Neutrophil (primary cell): ENCODE data around the gene RAF1.
A peak's percentile ranks its signal among the peaks of the same experiment; 100 is the strongest.
"Not testable (repeated sequence)": the region's sequence is repeated elsewhere in the genome, so short reads cannot be mapped to it uniquely, and the experiment has no call there.

ENCODE experiments used
- H3K27ac ChIP-seq: fragments of 200-600 bp; sonication (generic); 2 replicates; pipeline ENCODE4 v1.5.1; 2016; ENCODE audit warnings: mild to moderate bottlenecking, moderate library complexity
- H3K27me3 ChIP-seq: fragments of 200-600 bp; sonication (generic); 2 replicates; pipeline ENCODE4 v1.6.0; 2016; ENCODE audit warnings: mild to moderate bottlenecking
- H3K36me3 ChIP-seq: fragments of 200-600 bp; sonication (generic); 2 replicates; pipeline ENCODE4 v1.5.1; 2017
- H3K4me1 ChIP-seq, 2 experiments: fragments of 200-600 bp in 1 of 2; sonication (generic) in 1 of 2; 1 replicate in 1 of 2; 2 replicates in 1 of 2; pipeline versions ENCODE4 v1.5.1 to v1.6.1; 2013 to 2016; ENCODE audit warnings: low read depth in 1 of 2, low read length in 1 of 2, mild to moderate bottlenecking in 1 of 2, moderate library complexity in 1 of 2; ENCODE audit not compliant: control insufficient read depth in 1 of 2, insufficient read depth in 1 of 2
- H3K4me3 ChIP-seq, 2 experiments: fragments of 200-600 bp in 1 of 2; sonication (generic) in 1 of 2; 1 replicate in 1 of 2; 2 replicates in 1 of 2; pipeline ENCODE4 v1.5.1; 2013 to 2016; ENCODE audit warnings: low read depth in 1 of 2, low read length in 1 of 2, mild to moderate bottlenecking in 1 of 2, moderate library complexity in 1 of 2
- H3K9me3 ChIP-seq: fragments of 200-600 bp; sonication (generic); 2 replicates; pipeline ENCODE4 v1.5.1; 2016
- CTCF ChIP-seq: fragments of 200-600 bp; sonication (generic); IDR thresholded peaks from 2 replicates; pipeline ENCODE4 v1.5.1; 2016; ENCODE audit warnings: antibody characterized with exemption

RAF1 gene

GRCh38 chr3:12706504-12707253 is 42.8 kb upstream of the RAF1 start:
- no peaks in the 10 kb centered on the region for H3K27me3 ChIP-seq
- H3K27ac ChIP-seq, result peak overlapping the region; percentile 90
- H3K4me1 ChIP-seq, result peaks cover 44 to 50% of the 10 kb centered on the region in 2 experiments
- H3K36me3 ChIP-seq, result no peaks in the 10 kb centered on the region
- TF ChIP-seq CTCF, result peak; percentile 92
- H3K9me3 ChIP-seq, result no peaks in the 10 kb centered on the region
- H3K4me3 ChIP-seq, result peak overlapping the region in 1 of 2 experiments; percentile 35

GRCh38 chr3:12705981-12706380 is 42.1 kb upstream of the RAF1 start:
- Histone ChIP-seq H3K27ac (peak overlapping the region; percentile 90), H3K27me3 (no peaks in the 10 kb centered on the region), H3K36me3 (no peaks in the 10 kb centered on the region), H3K9me3 (no peaks in the 10 kb centered on the region), H3K4me1 (peaks cover 44 to 50% of the 10 kb centered on the region in 2 experiments), H3K4me3 (no peak overlapping the region)
- no peak for TF ChIP-seq CTCF

GRCh38 chr3:12705374-12705926 is 41.5 kb upstream of the RAF1 start:
- H3K27ac ChIP-seq, result no peak overlapping the region
- H3K4me3 ChIP-seq, result no peak overlapping the region
- H3K4me1 ChIP-seq, result peaks cover 44 to 49% of the 10 kb centered on the region in 2 experiments
- H3K9me3 ChIP-seq, result no peaks in the 10 kb centered on the region
- H3K27me3 ChIP-seq, result no peaks in the 10 kb centered on the region
- TF ChIP-seq CTCF, result no peak
- no peaks in the 10 kb centered on the region for H3K36me3 ChIP-seq

GRCh38 chr3:12702501-12702900 is 38.6 kb upstream of the RAF1 start:
- H3K4me1 ChIP-seq, result peaks cover 16 to 19% of the 10 kb centered on the region in 2 experiments
- no peaks in the 10 kb centered on the region for H3K36me3 ChIP-seq
- H3K27me3 ChIP-seq, result no peaks in the 10 kb centered on the region
- no peaks in the 10 kb centered on the region for H3K9me3 ChIP-seq
- no peak overlapping the region for H3K27ac ChIP-seq
- TF ChIP-seq CTCF, result no peak
- no peak overlapping the region for H3K4me3 ChIP-seq

GRCh38 chr3:12701601-12702000 is 37.7 kb upstream of the RAF1 start:
- not testable (repeated sequence) for H3K4me3 ChIP-seq, H3K27ac ChIP-seq, H3K36me3 ChIP-seq, H3K9me3 ChIP-seq, H3K27me3 ChIP-seq
- peaks cover 11 to 14% of the 10 kb centered on the region in 2 experiments for H3K4me1 ChIP-seq

- H3K9me3 ChIP-seq, result no peaks in the 10 kb centered on the region
- no peak overlapping the region for H3K27ac ChIP-seq
- peaks cover 13 to 14% of the 10 kb centered on the region in 2 experiments for H3K4me1 ChIP-seq
- H3K36me3 ChIP-seq, result no peaks in the 10 kb centered on the region
- TF ChIP-seq CTCF, result no peak
- no peaks in the 10 kb centered on the region for H3K27me3 ChIP-seq
- H3K4me3 ChIP-seq, result no peak overlapping the region
These were observed 36.9 kb upstream of the RAF1 start for GRCh38 chr3:12700800-12701199.
